ENCODE measurements around the gene PKN2.

DNA sequence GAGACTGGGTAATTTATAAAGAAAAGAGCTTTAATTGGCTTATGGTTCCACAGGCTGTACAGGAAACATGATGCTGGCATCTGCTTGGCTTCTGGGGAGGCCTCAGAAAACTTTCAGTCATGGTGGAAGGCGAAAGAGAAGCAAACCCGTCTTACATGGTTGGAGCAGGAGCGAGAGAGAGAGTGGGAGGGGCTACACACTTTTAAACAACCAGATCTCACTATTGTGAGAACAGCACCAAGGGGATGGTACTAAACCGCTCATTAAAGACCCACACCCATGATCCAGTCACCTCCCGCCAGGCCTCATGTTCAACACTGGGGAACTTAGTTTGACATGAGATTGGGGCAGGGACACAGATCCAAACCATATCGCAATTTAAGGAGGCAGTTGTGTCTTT is 69.4 kb downstream of the PKN2 start:
- TF ChIP-seq, protein P1, sequence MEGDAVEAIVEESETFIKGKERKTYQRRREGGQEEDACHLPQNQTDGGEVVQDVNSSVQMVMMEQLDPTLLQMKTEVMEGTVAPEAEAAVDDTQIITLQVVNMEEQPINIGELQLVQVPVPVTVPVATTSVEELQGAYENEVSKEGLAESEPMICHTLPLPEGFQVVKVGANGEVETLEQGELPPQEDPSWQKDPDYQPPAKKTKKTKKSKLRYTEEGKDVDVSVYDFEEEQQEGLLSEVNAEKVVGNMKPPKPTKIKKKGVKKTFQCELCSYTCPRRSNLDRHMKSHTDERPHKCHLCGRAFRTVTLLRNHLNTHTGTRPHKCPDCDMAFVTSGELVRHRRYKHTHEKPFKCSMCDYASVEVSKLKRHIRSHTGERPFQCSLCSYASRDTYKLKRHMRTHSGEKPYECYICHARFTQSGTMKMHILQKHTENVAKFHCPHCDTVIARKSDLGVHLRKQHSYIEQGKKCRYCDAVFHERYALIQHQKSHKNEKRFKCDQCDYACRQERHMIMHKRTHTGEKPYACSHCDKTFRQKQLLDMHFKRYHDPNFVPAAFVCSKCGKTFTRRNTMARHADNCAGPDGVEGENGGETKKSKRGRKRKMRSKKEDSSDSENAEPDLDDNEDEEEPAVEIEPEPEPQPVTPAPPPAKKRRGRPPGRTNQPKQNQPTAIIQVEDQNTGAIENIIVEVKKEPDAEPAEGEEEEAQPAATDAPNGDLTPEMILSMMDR (conservative IDR thresholded peaks at IDR 0.05; ENCODE audit: low read length), result no peak
- no peak for TF ChIP-seq EZH2phosphoT487 (IDR thresholded peaks at IDR 0.05; ENCODE audit: borderline replicate concordance)
